Measurements from ENCODE around the gene RNFT2.

- TF ChIP-seq POLR2A (IDR thresholded peaks at IDR 0.05): no peak
- TF ChIP-seq CTCF (IDR thresholded peaks at IDR 0.05 in 4 of 5, conservative IDR thresholded peaks at IDR 0.05 in 1 of 5): no peak
These were observed 6.7 kb downstream of the RNFT2 start for GRCh38 chr12:116744766-116745165.
